SK-N-SH treated with all-trans-retinoic acid at 6 μM for 48 hours (cell line): Measurements from ENCODE around the gene TM7SF2.

Experiments
- ATAC-seq: fragments of 200-7000 bp; cut with Tn5 transposase; 3 replicates; pipeline ENCODE4 v1.9.1; 2020; ENCODE audit warnings: mild to moderate bottlenecking, moderate library complexity
- ARNTL ChIP-seq: fragments of 450-650 bp; formaldehyde crosslinking; IDR thresholded peaks from 2 replicates; pipeline ENCODE4 v1.5.0; 2020; ENCODE audit warnings: low read depth, mild to moderate bottlenecking, moderate library complexity, borderline replicate concordance
- CREB5 ChIP-seq: fragments of 250-450 bp; sonication (Bioruptor Pico); IDR thresholded peaks from 2 replicates; pipeline ENCODE4 v1.5.1; 2020; ENCODE audit warnings: low read depth, mild to moderate bottlenecking, moderate library complexity
- CSDC2 ChIP-seq: fragments of 250-450 bp; sonication (Bioruptor Pico); IDR thresholded peaks from 2 replicates; pipeline ENCODE4 v1.5.0; 2020; ENCODE audit warnings: mild to moderate bottlenecking, moderate library complexity
- CSRNP3 ChIP-seq: fragments of 250-450 bp; sonication (Bioruptor Pico); IDR thresholded peaks from 2 replicates; pipeline ENCODE4 v1.5.1; 2021; ENCODE audit warnings: mild to moderate bottlenecking, moderate library complexity
- ESRRG ChIP-seq: fragments of 250-450 bp; sonication (Bioruptor Pico); IDR thresholded peaks from 2 replicates; pipeline ENCODE4 v1.6.1; 2021; ENCODE audit warnings: mild to moderate bottlenecking
- ISL1 ChIP-seq: fragments of 250-450 bp; sonication (Bioruptor Pico); IDR thresholded peaks from 2 replicates; pipeline ENCODE4 v2.1.2; 2022; ENCODE audit warnings: mild to moderate bottlenecking, moderate library complexity
- OSR1 ChIP-seq: fragments of 250-450 bp; sonication (Bioruptor Pico); IDR thresholded peaks from 2 replicates; pipeline ENCODE4 v1.8.0; 2022; ENCODE audit warnings: moderate library complexity, mild to moderate bottlenecking, inconsistent platforms
- PATZ1 ChIP-seq: fragments of 250-450 bp; sonication (Bioruptor Pico); IDR thresholded peaks from 2 replicates; pipeline ENCODE4 v1.8.0; 2020; ENCODE audit warnings: mild to moderate bottlenecking, moderate library complexity, borderline replicate concordance
- PPARA ChIP-seq: fragments of 250-450 bp; sonication (Bioruptor Pico); IDR thresholded peaks from 2 replicates; pipeline ENCODE4 v1.5.0; 2020; ENCODE audit warnings: mild to moderate bottlenecking, borderline replicate concordance
- RARB ChIP-seq: fragments of 250-450 bp; sonication (Bioruptor Pico); IDR thresholded peaks from 2 replicates; pipeline ENCODE4 v1.8.0; 2021; ENCODE audit warnings: mild to moderate bottlenecking, moderate library complexity
- SNAI2 ChIP-seq: fragments of 250-450 bp; sonication (Bioruptor Pico); IDR thresholded peaks from 2 replicates; pipeline ENCODE4 v1.5.0; 2020; ENCODE audit warnings: mild to moderate bottlenecking, moderate library complexity
- TCF4 ChIP-seq: fragments of 250-450 bp; sonication (Bioruptor Pico); IDR thresholded peaks from 2 replicates; pipeline ENCODE4 v1.8.0; 2021; ENCODE audit warnings: mild to moderate bottlenecking, moderate library complexity, borderline replicate concordance
- TOX ChIP-seq: fragments of 250-450 bp; sonication (Bioruptor Pico); IDR thresholded peaks from 2 replicates; pipeline ENCODE4 v1.8.0; 2021; ENCODE audit warnings: mild to moderate bottlenecking, moderate library complexity, borderline replicate concordance
- TSHZ2 ChIP-seq: fragments of 250-450 bp; sonication (Bioruptor Pico); IDR thresholded peaks from 2 replicates; pipeline ENCODE4 v1.5.0; 2020; ENCODE audit warnings: mild to moderate bottlenecking, moderate library complexity
- ZC3H10 ChIP-seq: fragments of 250-450 bp; sonication (Bioruptor Pico); IDR thresholded peaks from 2 replicates; pipeline ENCODE4 v1.5.1; 2021; ENCODE audit warnings: mild to moderate bottlenecking, moderate library complexity
- ZFP3 ChIP-seq: fragments of 250-450 bp; sonication (Bioruptor Pico); IDR thresholded peaks from 2 replicates; pipeline ENCODE4 v1.5.0; 2020; ENCODE audit warnings: mild to moderate bottlenecking, moderate library complexity
- ZNF565 ChIP-seq: fragments of 450-650 bp; formaldehyde crosslinking; conservative IDR thresholded peaks from 2 replicates; pipeline ENCODE4 v1.5.0; 2020; ENCODE audit warnings: low read depth, mild to moderate bottlenecking, moderate library complexity
- ZNF70 ChIP-seq: fragments of 450-650 bp; formaldehyde crosslinking; IDR thresholded peaks from 2 replicates; pipeline ENCODE4 v1.5.0; 2020; ENCODE audit warnings: mild to moderate bottlenecking, moderate library complexity
- ZNF8 ChIP-seq: fragments of 450-650 bp; formaldehyde crosslinking; IDR thresholded peaks from 2 replicates; pipeline ENCODE4 v1.5.0; 2020; ENCODE audit warnings: mild to moderate bottlenecking, moderate library complexity

The TM7SF2 gene

GRCh38 chr11:65108469-65109123, 3.1 kb upstream of the TM7SF2 start:
- TF ChIP-seq ISL1 (CRISPR knock-in tag) (no peak), ZNF8 (CRISPR knock-in tag) (no peak), ZNF70 (CRISPR knock-in tag) (no peak), SNAI2 (no peak)
- TF ChIP-seq, all 23 proteins: peak for 0
- no peak for ATAC-seq

GRCh38 chr11:65109231-65110198, 2.2 kb upstream of the TM7SF2 start:
- ATAC-seq: no peak
- no peak for TF ChIP-seq PATZ1 (CRISPR knock-in tag)
- no peak for TF ChIP-seq TCF4 (CRISPR knock-in tag)
- TF ChIP-seq ISL1 (CRISPR knock-in tag): no peak
- TF ChIP-seq TSHZ2: no peak
- no peak for TF ChIP-seq ESRRG (CRISPR knock-in tag)
- TF ChIP-seq ZC3H10: no peak
- no peak for TF ChIP-seq PPARA (CRISPR knock-in tag)
- TF ChIP-seq ZNF8 (CRISPR knock-in tag): no peak
- no peak for TF ChIP-seq ZNF70 (CRISPR knock-in tag)
- TF ChIP-seq CSRNP3 (CRISPR knock-in tag): no peak
- TF ChIP-seq ZNF565 (CRISPR knock-in tag): no peak
- TF ChIP-seq CREB5 (CRISPR knock-in tag): no peak
- TF ChIP-seq ARNTL: no peak
- no peak for TF ChIP-seq TOX (CRISPR knock-in tag)
- TF ChIP-seq SNAI2: no peak
- no peak for TF ChIP-seq RARB (CRISPR knock-in tag)
- no peak for TF ChIP-seq CSDC2 (CRISPR knock-in tag)

GRCh38 chr11:65110354-65110861, 1.3 kb upstream of the TM7SF2 start:
- ATAC-seq: peak; percentile 60
- TF ChIP-seq PATZ1 (CRISPR knock-in tag) (no peak), CSRNP3 (CRISPR knock-in tag) (no peak), CREB5 (CRISPR knock-in tag) (no peak), TCF4 (CRISPR knock-in tag) (no peak), PPARA (CRISPR knock-in tag) (no peak), ZFP3 (no peak), ARNTL (no peak), ESRRG (CRISPR knock-in tag) (no peak), OSR1 (CRISPR knock-in tag) (no peak)
